ENCODE results near the gene SLC7A14.

Gene SLC7A14

GRCh38 chr3:170470063-170471016 lies 115.5 kb downstream of the SLC7A14 start:
- no peak for DNase-seq (ENCODE audit: low read depth)

GRCh38 chr3:170469151-170470062 lies 116.5 kb downstream of the SLC7A14 start:
- DNase-seq (ENCODE audit: low read depth): no peak

GRCh38 chr3:170467571-170468147 lies 118.2 kb downstream of the SLC7A14 start:
- no peak for DNase-seq (ENCODE audit: low read depth)

GRCh38 chr3:170467007-170467406 lies 118.9 kb downstream of the SLC7A14 start:
- no peak for DNase-seq (ENCODE audit: low read depth)

GRCh38 chr3:170465955-170466354 lies 119.9 kb downstream of the SLC7A14 start:
- DNase-seq (ENCODE audit: low read depth): no peak

- no peak for DNase-seq (ENCODE audit: low read depth)
Observed at GRCh38 chr3:170463011-170463410, 122.9 kb downstream of the SLC7A14 start.

- DNase-seq (ENCODE audit: low read depth): no peak
Observed at GRCh38 chr3:170458285-170458684, 127.6 kb downstream of the SLC7A14 start.

GRCh38 chr3:170454509-170454908 lies 131.4 kb downstream of the SLC7A14 start:
- DNase-seq (ENCODE audit: low read depth): no peak

GRCh38 chr3:170450039-170450438 lies 135.8 kb downstream of the SLC7A14 start:
- no peak for DNase-seq (ENCODE audit: low read depth)

- no peak for DNase-seq (ENCODE audit: low read depth)
Observed at GRCh38 chr3:170448584-170448983, 137.3 kb downstream of the SLC7A14 start.

- no peak for DNase-seq (ENCODE audit: low read depth)
Observed at GRCh38 chr3:170443457-170443856, 142.4 kb downstream of the SLC7A14 start.

- DNase-seq (ENCODE audit: low read depth): no peak
Observed at GRCh38 chr3:170442947-170443346, 142.9 kb downstream of the SLC7A14 start.

- DNase-seq (ENCODE audit: low read depth): no peak
Observed at GRCh38 chr3:170441412-170441811, 144.5 kb downstream of the SLC7A14 start.

- DNase-seq (ENCODE audit: low read depth): no peak
Observed at GRCh38 chr3:170440344-170440743, 145.5 kb downstream of the SLC7A14 start.

- no peak for DNase-seq (ENCODE audit: low read depth)
Observed at GRCh38 chr3:170438836-170439235, 147.0 kb downstream of the SLC7A14 start.

- DNase-seq (ENCODE audit: low read depth): no peak
Observed at GRCh38 chr3:170437696-170438407, 148.0 kb downstream of the SLC7A14 start.

GRCh38 chr3:170437176-170437575 lies 148.7 kb downstream of the SLC7A14 start:
- DNase-seq (ENCODE audit: low read depth): no peak

GRCh38 chr3:170436697-170437096 lies 149.2 kb downstream of the SLC7A14 start:
- DNase-seq (ENCODE audit: low read depth): no peak

- DNase-seq (ENCODE audit: low read depth): no peak
Observed at GRCh38 chr3:170432416-170432815, 153.5 kb downstream of the SLC7A14 start.

- DNase-seq (ENCODE audit: low read depth): no peak
Observed at GRCh38 chr3:170431054-170431453, 154.8 kb downstream of the SLC7A14 start.

GRCh38 chr3:170429050-170429449 lies 156.8 kb downstream of the SLC7A14 start:
- DNase-seq (ENCODE audit: low read depth): no peak

- no peak for DNase-seq (ENCODE audit: low read depth)
Observed at GRCh38 chr3:170428095-170428494, 157.8 kb downstream of the SLC7A14 start.

All from HS-27A (cell line).